Anterior cingulate cortex (tissue), 58 donors: Measurements from ENCODE around the gene CASQ2.
"Not testable (repeated sequence)": the region's sequence is repeated elsewhere in the genome, so short reads cannot be mapped to it uniquely, and the experiment has no call there.

Source experiments
- DNase-seq, 58 donors: peaks; one replicate each; lab custom pipeline; 2025; lab: John Stamatoyannopoulos, UW

The CASQ2 gene

GRCh38 chr1:115781851-115782250 lies 13.3 kb upstream of the CASQ2 start:
- DNase-seq = no peak

GRCh38 chr1:115781343-115781742 lies 12.8 kb upstream of the CASQ2 start:
- no peak for DNase-seq

DNA sequence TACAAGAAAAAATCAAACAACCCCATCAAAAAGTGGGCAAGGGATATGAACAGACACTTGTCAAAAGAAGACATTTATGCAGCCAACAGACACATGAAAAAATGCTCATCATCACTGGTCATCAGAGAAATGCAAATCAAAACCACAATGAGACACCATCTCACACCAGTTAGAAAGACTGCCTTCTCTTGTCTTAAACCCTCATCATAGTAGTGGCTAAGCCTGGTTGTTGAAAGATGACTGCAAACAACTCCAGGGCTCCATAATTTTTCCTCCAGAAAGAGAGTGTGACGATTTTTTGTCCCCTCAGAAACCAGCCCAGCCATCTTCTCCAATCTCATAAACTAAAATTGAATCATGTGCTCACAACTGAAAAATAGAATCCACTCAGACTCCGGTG lies 12.1 kb upstream of the CASQ2 start:
- DNase-seq = not testable (repeated sequence)

DNA sequence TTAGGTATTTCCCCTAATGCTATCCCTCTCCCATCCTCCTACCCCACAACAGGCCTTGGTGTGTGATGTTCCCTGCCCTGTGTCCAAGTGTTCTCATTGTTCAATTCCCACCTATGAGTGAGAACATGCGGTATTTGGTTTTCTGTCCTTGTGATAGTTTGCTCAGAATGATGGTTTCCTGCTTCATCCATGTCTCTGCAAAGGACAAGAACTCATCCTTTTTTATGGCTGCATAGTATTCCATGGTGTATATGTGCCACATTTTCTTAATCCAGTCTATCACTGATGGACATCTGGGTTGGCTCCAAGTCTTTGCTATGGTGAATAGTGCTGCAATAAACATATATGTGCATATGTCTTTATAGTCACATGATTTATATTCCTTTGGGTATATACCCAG lies 10.6 kb upstream of the CASQ2 start:
- DNase-seq = not testable (repeated sequence)

- DNase-seq = peak in 44 of 58 donors; percentile 2 to 77 (median 19)
Observed at GRCh38 chr1:115771847-115772457, 3.4 kb upstream of the CASQ2 start.

GRCh38 chr1:115771094-115771846 lies 2.8 kb upstream of the CASQ2 start:
- DNase-seq = no peak

GRCh38 chr1:115767403-115767802 lies 1.1 kb downstream of the CASQ2 start:
- DNase-seq = no peak

DNA sequence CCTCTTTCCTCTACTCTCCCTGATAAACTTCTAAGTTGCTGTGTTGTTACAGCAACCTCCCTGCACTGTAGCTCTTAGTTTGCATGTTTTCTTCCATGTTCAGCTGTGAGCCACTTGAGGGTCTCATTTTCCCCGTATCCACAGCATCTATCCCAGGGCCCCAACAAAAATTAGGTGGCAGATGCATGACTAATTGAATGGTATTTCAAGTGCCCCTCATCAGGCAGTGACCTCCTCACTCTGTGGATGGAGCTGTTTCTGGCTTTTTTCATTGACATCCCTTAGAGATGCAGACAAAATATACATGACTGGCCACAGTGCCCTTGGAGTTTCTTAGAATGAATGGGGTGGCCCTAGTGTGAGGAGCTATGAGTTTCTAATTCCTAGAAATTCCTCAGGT lies 3.4 kb downstream of the CASQ2 start:
- no peak for DNase-seq

DNA sequence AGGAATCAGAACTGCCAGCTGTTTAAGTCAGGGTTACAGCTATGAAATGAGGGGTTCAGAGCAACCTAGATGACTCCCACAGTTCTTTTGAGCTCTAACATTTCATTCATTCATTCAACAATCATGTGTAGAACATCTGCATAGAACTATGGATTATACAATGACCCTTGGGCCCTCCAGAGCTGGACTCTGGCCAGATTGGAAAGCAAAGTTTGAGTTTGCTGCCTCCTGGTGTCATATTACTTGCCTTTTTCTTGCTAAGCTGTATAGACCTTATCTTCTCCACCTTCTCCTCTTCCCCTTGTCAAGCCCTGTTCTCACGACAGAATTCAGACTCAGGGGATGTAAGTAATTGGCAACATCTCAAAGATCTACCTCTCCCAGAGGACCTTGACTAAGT lies 4.0 kb downstream of the CASQ2 start:
- no peak for DNase-seq

- no peak for DNase-seq
Observed at GRCh38 chr1:115762779-115763178, 5.7 kb downstream of the CASQ2 start.

DNA sequence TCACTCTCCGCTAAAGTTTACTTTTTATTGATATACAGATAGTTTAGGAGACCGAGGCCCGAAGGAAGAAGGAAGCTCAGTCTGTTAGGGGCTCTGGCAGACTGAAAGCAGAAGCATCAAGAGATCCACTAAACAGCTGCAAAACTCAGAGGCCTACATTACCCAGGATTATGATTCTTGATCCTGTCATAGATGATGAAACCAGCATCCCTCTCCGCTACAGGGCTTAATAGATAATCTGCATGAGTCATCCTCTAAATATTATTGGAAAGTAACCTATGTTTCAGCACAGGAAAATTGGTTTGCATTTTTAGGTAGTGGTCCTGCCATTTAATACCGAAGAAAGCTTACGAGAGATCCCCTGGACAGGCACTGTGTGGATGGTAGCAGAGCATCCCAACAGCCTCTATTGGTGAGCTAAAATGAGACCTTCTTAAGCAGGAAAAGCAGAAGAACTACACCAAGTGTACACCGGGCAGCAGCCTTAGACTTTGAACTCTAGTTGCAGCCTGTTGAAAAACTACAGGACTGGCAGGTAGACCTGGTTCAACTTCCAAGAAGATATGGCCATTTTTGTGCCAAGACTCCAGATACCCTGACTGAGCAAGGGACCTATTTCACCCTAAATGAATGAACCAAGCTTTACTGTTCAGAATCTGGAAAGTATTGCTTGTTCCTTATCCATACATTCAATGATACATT lies 6.8 kb downstream of the CASQ2 start:
- DNase-seq = no peak

GRCh38 chr1:115757856-115758255 lies 10.7 kb downstream of the CASQ2 start:
- DNase-seq = no peak

- DNase-seq = no peak
Observed at GRCh38 chr1:115757326-115757725, 11.2 kb downstream of the CASQ2 start.

DNA sequence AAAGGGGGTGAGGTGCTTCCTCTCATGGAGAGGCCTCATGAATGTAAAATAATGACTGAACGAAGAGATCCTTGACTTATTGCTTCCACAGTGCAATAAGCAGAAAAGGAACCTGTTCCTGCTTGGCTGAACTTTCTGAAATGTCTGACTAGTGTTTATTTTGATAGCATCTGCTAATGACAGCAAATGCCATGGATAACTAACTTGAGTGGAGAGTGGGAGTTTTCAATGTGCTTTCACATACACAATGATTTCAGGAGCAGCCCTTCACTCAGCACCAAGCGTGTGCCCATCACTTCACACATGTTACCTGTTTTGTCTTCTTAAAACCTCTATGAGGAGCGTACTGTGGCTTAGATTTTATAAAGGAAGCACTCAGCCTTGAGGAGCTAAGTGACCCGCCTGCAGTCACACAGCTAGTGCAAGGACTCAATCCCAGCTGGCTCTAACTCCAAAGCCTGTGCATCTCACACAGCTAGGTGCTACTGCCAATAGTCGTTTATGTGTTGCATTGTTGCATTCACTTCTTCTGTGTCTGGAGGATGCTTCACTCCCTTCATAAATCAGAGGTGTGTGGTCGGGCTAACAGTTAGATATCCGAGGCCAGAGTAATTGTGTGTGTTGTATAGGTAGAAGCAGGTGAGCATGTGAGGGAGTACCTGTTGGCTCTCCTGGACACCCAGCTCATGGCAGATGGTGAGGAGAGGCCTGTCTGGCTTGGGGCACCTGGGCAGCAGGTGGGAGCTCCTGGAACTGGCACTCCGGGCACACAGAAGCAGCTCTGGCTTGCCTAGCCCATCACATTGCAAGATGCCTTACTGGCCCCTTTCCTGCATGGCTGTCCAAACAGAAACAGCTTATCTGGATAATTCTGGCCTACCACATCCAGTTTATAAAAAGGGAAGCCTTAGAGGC lies 12.8 kb downstream of the CASQ2 start:
- DNase-seq = no peak

DNA sequence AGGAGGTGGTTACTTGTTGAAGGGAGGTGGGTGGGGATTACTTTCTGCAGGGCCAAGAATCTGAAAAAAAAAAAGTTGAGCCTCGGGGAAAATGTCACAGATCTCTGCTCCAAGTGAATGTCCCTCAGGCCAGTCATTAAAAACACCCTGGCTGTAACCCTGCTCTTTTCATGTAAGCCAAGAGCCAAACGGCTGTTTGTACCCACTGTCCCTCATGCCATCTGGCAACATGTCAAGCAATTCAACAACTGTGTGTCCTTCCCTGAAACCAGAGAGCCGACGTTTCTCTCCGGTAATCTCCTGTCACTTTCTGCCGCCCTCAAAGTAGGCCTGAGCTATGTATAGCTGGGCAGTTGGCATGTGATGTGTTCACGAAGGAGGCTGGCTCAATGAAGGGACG lies 14.7 kb downstream of the CASQ2 start:
- no peak for DNase-seq

DNA sequence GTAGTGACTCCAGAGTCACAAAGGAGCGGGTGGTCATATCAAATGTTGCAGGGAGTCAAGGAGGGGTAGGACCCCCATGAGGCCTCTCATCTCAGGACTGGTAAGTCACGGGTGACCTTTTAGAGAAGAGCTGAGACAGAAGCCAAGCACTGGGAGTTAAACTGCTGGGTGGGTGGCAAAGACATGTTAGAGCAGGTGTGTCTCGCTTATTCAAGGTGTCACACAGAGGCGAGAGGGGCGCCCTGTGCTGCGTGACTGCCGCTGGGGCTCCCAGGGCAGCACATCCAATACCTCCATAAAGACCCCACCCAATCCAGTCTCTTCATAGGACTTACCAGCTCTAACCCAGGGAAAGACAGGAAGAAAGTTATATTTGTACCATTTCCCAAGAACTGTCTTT lies 15.2 kb downstream of the CASQ2 start:
- DNase-seq = no peak

- DNase-seq = no peak
Observed at GRCh38 chr1:115748401-115749150, 19.9 kb downstream of the CASQ2 start.

GRCh38 chr1:115746021-115746690 lies 22.4 kb downstream of the CASQ2 start:
- DNase-seq = no peak

DNA sequence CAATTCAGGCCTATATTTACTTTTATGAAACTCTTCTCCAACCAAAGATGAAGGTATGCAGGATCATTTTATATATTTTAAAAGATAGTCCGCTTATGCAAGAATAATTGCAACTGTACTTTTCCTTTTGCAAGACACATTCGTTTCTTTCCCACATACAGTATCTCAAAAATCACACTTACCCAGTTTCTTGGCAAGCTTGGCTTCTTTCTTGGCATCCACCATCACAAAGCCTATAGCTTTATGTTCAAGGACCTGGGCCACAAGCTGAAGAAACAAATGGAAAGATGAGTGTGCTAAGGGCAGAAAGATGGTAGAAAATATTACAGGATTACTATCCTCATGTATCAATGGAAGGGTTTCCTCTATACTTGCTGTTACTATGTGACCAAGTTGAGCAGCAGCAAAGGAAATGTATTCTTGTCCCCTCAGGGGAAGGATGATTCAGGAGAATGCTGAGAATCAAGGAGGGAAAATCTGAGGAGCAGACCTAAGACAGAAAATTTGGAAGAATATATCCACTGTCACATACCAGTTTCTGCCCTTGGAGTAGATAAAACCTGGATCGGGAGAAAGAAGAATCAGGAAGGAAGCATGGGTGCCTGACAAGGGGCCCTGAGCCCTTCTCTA lies 23.8 kb downstream of the CASQ2 start:
- peak in 5 of 58 donors; percentile 2 to 43 (median 13) for DNase-seq
